Measurements from ENCODE around the gene CFAP45.
A peak's percentile ranks its signal among the peaks of the same experiment; 100 is the strongest.

CFAP45 gene

GRCh38 chr1:159923203-159924024, 23.4 kb upstream of the CFAP45 start:
- peak; percentile 20 for DNase-seq (ENCODE audit: low spot score)

- DNase-seq (ENCODE audit: low spot score), result no peak
These were observed 22.7 kb upstream of the CFAP45 start for GRCh38 chr1:159922511-159923202.

- no peak for DNase-seq (ENCODE audit: low spot score)
These were observed 21.9 kb upstream of the CFAP45 start for GRCh38 chr1:159921700-159922504.

GRCh38 chr1:159921251-159921650, 21.3 kb upstream of the CFAP45 start:
- DNase-seq (ENCODE audit: low spot score), result no peak

- no peak for DNase-seq (ENCODE audit: low spot score)
These were observed 20.7 kb upstream of the CFAP45 start for GRCh38 chr1:159920651-159921050.

- DNase-seq (ENCODE audit: low spot score), result no peak
These were observed 20.2 kb upstream of the CFAP45 start for GRCh38 chr1:159920202-159920601.

GRCh38 chr1:159919236-159919865, 19.4 kb upstream of the CFAP45 start:
- no peak for DNase-seq (ENCODE audit: low spot score)

GRCh38 chr1:159918352-159919200, 18.6 kb upstream of the CFAP45 start:
- no peak for DNase-seq (ENCODE audit: low spot score)

- DNase-seq (ENCODE audit: low spot score), result no peak
These were observed 17.8 kb upstream of the CFAP45 start for GRCh38 chr1:159917533-159918351.

- no peak for DNase-seq (ENCODE audit: low spot score)
These were observed 16.5 kb upstream of the CFAP45 start for GRCh38 chr1:159916242-159917051.

GRCh38 chr1:159915571-159916241, 15.7 kb upstream of the CFAP45 start:
- no peak for DNase-seq (ENCODE audit: low spot score)

GRCh38 chr1:159914252-159915018, 14.5 kb upstream of the CFAP45 start:
- DNase-seq (ENCODE audit: low spot score), result no peak

GRCh38 chr1:159913451-159914192, 13.7 kb upstream of the CFAP45 start:
- no peak for DNase-seq (ENCODE audit: low spot score)

GRCh38 chr1:159911326-159912070, 11.5 kb upstream of the CFAP45 start:
- no peak for DNase-seq (ENCODE audit: low spot score)

GRCh38 chr1:159908031-159908940, 8.3 kb upstream of the CFAP45 start:
- no peak for DNase-seq (ENCODE audit: low spot score)

- no peak for DNase-seq (ENCODE audit: low spot score)
These were observed 7.0 kb upstream of the CFAP45 start for GRCh38 chr1:159906960-159907359.
